Left renal pelvis (tissue), 4 donors: Measurements from ENCODE around the gene ERC2. TPM values are rescaled to one million over a fixed set of nuclear protein-coding genes. Genes with fewer than 3 reads are reported as not detected.

ENCODE experiments used
- DNase-seq, 4 donors: peaks; one replicate each; pipeline ENCODE4 v3.0.0-alpha.2; 2013; ENCODE audit warnings: low read depth in 4 of 4, low spot score in 3 of 4
- polyA plus RNA-seq, 4 donors: library from polyadenylated mRNA; unstranded; fragments of 120-200 nt; gene quantifications; one replicate each; pipeline ENCODE4 v1.2.1, GENCODE V29; 2013; ENCODE audit not compliant: insufficient read length in 4 of 4

Gene ERC2
- polyA plus RNA-seq, 4 donors: 1.2 to 5.3 (median 2.9) TPM

GRCh38 chr3:55557549-55557948 lies 910.7 kb downstream of the ERC2 start:
- no peak for DNase-seq

- DNase-seq: no peak
Observed at GRCh38 chr3:55556619-55557537, 911.4 kb downstream of the ERC2 start.

GRCh38 chr3:55555873-55556618 lies 912.2 kb downstream of the ERC2 start:
- no peak for DNase-seq

- no peak for DNase-seq
Observed at GRCh38 chr3:55554634-55555425, 913.4 kb downstream of the ERC2 start.

GRCh38 chr3:55551644-55552043 lies 916.6 kb downstream of the ERC2 start:
- no peak for DNase-seq

GRCh38 chr3:55549177-55549576 lies 919.1 kb downstream of the ERC2 start:
- no peak for DNase-seq

- DNase-seq: no peak
Observed at GRCh38 chr3:55546866-55547669, 921.2 kb downstream of the ERC2 start.

- DNase-seq: no peak
Observed at GRCh38 chr3:55545995-55546394, 922.3 kb downstream of the ERC2 start.

- no peak for DNase-seq
Observed at GRCh38 chr3:55544219-55544618, 924.0 kb downstream of the ERC2 start.

- DNase-seq: peak in 2 of 4 donors; percentile 55
Observed at GRCh38 chr3:55543181-55543614, 925.1 kb downstream of the ERC2 start.

- no peak for DNase-seq
Observed at GRCh38 chr3:55541456-55541855, 926.8 kb downstream of the ERC2 start.

- DNase-seq: no peak
Observed at GRCh38 chr3:55541016-55541415, 927.3 kb downstream of the ERC2 start.

GRCh38 chr3:55540579-55540978 lies 927.7 kb downstream of the ERC2 start:
- no peak for DNase-seq

- no peak for DNase-seq
Observed at GRCh38 chr3:55538158-55538557, 930.1 kb downstream of the ERC2 start.

GRCh38 chr3:55537563-55537962 lies 930.7 kb downstream of the ERC2 start:
- no peak for DNase-seq

GRCh38 chr3:55537129-55537528 lies 931.1 kb downstream of the ERC2 start:
- no peak for DNase-seq

- no peak for DNase-seq
Observed at GRCh38 chr3:55534876-55535275, 933.4 kb downstream of the ERC2 start.

- no peak for DNase-seq
Observed at GRCh38 chr3:55532806-55533205, 935.5 kb downstream of the ERC2 start.

- no peak for DNase-seq
Observed at GRCh38 chr3:55531321-55531720, 936.9 kb downstream of the ERC2 start.

- DNase-seq: no peak
Observed at GRCh38 chr3:55527361-55527760, 940.9 kb downstream of the ERC2 start.
